GM10248 (cell line): ENCODE data around the gene HLA-G.

ENCODE experiments used
- CTCF ChIA-PET: fragments of 300-600 bp; sonication (Branson Sonifier 250); formaldehyde crosslinking; extraction: SDS; loops from one replicate; lab custom pipeline; 2021; ENCODE audit warnings: antibody characterized with exemption; lab: Yijun Ruan, JAX
- POLR2A ChIA-PET: fragments of 350-650 bp; sonication (Branson Sonifier 250); formaldehyde crosslinking; extraction: SDS; loops from one replicate; lab custom pipeline; 2020; ENCODE audit warnings: antibody characterized with exemption; lab: Yijun Ruan, JAX
- DNase-seq: peaks from one replicate; pipeline ENCODE4 v3.0.0; 2012; ENCODE audit errors: extremely low spot score
- TF ChIP-seq, protein P1 (sequence below): IDR thresholded peaks from 2 replicates; pipeline ENCODE4 v1.5.1; 2012; ENCODE audit warnings: mild to moderate bottlenecking, low read depth; ENCODE audit errors: extremely low read depth, missing control alignments, control extremely low read depth

The HLA-G gene

DNA sequence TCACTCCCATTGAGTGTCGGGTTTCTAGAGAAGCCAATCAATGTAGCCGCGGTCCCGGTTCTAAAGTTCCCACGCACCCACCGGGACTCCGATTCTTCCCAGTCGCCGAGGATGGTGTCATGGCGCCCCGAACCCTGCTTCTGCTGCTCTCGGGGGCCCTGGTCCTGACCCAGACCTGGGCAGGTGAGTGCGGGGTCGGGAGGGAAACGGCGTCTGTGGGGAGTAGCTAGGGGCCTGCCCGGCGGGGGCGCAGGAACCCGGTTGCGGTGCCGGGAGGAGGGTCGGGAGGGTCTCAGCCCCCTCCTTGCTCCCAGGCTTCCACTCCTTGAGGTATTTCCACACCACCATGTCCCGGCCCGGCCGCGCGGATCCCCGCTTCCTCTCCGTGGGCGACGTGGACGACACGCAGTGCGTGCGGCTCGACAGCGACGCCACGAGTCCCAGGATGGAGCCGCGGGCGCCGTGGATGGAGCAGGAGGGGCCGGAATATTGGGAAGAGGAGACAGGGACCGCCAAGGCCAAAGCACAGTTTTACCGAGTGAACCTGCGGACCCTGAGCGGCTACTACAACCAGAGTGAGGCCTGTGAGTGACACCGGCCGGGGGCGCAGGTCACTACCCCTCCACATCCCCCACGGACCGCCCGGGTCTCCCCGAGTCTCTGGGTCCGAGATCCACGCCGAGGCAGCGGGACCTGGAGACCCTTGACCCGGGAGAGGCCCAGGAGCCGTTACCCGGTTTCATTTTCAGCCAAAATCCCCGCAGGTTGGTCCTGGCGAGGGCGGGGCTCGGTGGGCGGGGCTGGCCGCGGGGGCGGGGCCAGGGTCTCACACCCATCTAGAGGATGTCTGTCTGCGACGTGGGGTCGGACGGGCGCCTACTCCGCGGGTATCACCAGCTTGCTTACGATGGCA, 35.2 kb upstream of the HLA-G start:
- POLR2A ChIA-PET, result no interaction called here

DNA sequence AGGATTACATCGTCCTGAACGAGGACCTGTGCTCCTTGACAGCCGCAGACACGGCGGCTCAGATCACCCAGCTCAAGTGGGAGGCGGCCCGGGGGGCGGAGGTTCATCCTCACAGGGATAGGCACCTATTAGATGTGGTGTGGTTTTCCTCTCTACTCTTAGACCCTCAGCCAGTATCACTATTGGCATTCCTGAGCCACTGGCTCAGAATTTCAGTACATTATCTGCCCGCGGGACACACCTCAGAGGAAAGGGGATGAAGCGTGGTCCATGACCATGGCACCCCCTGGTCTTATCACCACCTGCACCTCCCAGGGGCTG, 34.6 kb upstream of the HLA-G start:
- TF ChIP-seq, protein P1, sequence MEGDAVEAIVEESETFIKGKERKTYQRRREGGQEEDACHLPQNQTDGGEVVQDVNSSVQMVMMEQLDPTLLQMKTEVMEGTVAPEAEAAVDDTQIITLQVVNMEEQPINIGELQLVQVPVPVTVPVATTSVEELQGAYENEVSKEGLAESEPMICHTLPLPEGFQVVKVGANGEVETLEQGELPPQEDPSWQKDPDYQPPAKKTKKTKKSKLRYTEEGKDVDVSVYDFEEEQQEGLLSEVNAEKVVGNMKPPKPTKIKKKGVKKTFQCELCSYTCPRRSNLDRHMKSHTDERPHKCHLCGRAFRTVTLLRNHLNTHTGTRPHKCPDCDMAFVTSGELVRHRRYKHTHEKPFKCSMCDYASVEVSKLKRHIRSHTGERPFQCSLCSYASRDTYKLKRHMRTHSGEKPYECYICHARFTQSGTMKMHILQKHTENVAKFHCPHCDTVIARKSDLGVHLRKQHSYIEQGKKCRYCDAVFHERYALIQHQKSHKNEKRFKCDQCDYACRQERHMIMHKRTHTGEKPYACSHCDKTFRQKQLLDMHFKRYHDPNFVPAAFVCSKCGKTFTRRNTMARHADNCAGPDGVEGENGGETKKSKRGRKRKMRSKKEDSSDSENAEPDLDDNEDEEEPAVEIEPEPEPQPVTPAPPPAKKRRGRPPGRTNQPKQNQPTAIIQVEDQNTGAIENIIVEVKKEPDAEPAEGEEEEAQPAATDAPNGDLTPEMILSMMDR, result no peak
- no peak for DNase-seq
- ChIA-PET CTCF (interaction anchor here (1.3 to 2.4 kb wide), 3 partner anchors 16 to 55 kb away, joined by 3 to 6 read pairs (median 4); no protein-coding TSS in a partner anchor), POLR2A (no interaction called here)

More for the DNA sequence above, 35.2 kb upstream of the HLA-G start:
- CTCF ChIA-PET, result interaction anchor here (1.3 to 2.4 kb wide), 3 partner anchors 16 to 56 kb away, joined by 3 to 6 read pairs (median 4); no protein-coding TSS in a partner anchor
- DNase-seq, result peak; percentile 76
- TF ChIP-seq, protein P1, result peak; percentile 39

DNA sequence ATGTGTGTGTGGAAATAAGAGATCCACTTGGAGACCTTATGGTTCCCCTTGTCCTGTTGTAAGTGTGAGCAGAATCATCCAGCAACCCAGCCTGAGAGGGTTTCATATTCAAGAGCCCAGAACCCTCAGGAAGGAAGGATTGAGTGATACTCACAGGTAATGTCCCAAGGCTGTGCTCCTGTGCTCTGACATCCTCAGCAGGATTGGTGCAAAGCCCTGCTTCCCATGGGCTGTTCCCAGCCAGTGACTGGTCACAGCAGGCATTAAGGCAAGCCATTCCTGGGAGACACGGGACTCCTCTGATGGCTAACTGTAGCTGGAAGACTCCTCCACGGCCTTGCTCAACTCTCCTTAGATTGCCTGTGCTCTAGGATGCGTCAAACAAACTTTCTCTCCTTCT, 33.8 kb upstream of the HLA-G start:
- POLR2A ChIA-PET, result no interaction called here
- TF ChIP-seq, protein P1, result no peak
- CTCF ChIA-PET, result interaction anchor here (1.2 to 2.4 kb wide), 2 partner anchors 10 to 56 kb away, joined by 5 to 6 read pairs; no protein-coding TSS in a partner anchor
- DNase-seq, result no peak

DNA sequence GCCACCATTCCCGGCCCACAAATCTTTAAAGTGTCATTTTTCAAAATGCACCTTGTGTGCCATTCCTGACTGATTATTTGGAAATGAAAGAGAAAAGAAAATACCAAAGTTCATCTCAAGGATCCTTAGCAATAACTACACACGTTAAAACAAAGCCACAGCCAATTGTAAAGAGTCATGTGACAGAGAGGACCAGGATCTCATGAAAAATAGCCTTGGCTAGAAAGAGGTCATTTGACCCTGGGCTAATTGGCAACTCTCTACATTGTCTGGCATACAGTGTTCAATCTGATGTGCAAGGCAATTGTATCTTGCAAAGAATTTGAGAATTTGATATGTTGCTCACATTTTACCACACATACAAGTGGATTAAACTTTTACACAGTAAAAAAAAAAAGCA, 31.6 kb upstream of the HLA-G start:
- POLR2A ChIA-PET, result no interaction called here
- TF ChIP-seq, protein P1, result no peak
- CTCF ChIA-PET, result no interaction called here
- no peak for DNase-seq

DNA sequence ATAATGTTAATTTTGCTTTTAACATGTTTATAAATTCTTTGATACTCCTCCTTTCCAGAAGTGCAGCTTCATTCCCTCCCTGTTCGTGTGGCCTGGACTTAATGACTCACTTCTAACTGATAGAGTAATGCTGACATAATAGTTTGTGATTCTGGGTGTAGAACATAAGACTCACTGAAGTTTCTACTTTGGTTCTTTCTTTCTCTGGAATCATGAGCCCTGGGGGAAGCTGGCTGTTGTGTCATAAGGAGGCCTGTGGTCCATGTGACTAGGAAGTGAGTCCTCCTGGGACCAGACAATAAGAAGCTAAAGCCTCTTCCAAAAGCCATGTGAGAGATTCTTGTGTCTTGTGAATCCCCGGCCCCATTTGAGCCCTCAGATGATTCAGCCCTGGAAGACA, 30.5 kb upstream of the HLA-G start:
- ChIA-PET CTCF (interaction anchor here (0.7 to 1.5 kb wide), 3 partner anchors 29 to 307 kb away, joined by 3 to 5 read pairs (median 3); no protein-coding TSS in a partner anchor), POLR2A (no interaction called here)
- no peak for DNase-seq
- TF ChIP-seq, protein P1, result no peak

DNA sequence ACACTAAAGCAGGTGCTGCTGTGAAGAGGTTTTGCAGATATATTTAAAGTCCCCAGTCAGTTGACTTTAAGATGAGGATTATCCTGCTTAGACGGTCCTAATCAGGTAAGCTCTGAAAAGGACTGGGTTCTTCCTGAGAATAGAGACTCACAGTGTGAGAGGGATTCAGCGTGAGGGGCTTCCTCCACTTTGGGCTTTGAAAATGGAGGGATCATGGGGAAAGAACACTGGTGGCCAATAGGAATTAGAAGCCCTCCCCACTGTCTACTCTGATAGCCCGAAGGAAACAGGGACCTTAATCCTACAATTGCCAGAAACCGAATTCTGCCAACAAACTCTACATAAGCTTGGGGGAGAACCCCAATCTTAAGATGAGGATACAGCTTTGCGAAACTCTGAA, 29.7 kb upstream of the HLA-G start:
- CTCF ChIA-PET, result interaction anchor here (1.0 to 1.5 kb wide), 3 partner anchors 36 to 306 kb away, joined by 3 to 5 read pairs (median 3); no protein-coding TSS in a partner anchor
- DNase-seq, result no peak
- TF ChIP-seq, protein P1, result no peak
- POLR2A ChIA-PET, result interaction anchor here (0.7 kb wide), 1 partner anchor 157 kb away, joined by 5 read pairs; no protein-coding TSS in a partner anchor
